GM15510 (cell line): ENCODE measurements around the gene GATB.

Experiments used
- POLR2A ChIP-seq: IDR thresholded peaks from 3 replicates; pipeline ENCODE4 v1.6.1; 2011; ENCODE audit warnings: borderline replicate concordance; ENCODE audit not compliant: insufficient read length; ENCODE audit errors: extremely low read depth

Gene GATB

DNA sequence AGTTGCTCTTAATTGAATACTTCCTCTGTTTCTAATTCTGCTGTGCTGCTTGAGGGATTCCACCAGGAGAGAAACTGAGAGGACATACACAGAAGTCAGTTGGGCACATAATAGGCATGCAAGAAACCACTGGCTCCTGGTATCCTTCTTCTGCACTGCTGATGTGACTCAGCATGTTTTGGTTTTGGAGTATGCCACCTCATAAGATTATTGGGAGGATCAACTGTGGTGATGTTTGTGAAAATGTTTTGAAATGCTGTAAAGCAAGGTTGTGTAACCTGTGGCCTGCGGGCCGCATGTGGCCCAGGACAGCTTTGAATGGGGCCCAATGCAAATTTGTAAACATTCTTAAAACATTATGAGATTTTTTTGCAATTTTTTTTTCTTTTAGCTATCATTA, 119.6 kb downstream of the GATB start:
- no peak for TF ChIP-seq POLR2A

DNA sequence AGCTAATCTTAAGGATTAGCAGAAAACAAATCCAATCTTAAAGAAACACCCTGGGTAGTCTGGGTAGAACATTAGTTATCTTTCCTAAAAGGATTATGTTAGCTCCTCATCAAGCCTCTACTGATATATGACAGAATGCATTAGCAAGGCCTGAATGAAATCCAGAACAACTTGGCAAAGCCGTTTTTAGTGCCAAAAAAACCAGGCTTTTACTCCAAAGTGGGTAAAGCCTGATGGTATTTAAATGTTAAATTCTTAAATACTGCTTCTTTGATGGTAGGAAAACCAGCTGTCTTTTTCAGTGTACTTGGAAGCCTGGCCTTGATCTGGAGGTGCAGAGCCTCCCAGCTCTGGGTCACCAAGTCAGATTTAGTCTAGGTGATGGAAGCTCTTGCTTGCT, 120.4 kb downstream of the GATB start:
- no peak for TF ChIP-seq POLR2A

DNA sequence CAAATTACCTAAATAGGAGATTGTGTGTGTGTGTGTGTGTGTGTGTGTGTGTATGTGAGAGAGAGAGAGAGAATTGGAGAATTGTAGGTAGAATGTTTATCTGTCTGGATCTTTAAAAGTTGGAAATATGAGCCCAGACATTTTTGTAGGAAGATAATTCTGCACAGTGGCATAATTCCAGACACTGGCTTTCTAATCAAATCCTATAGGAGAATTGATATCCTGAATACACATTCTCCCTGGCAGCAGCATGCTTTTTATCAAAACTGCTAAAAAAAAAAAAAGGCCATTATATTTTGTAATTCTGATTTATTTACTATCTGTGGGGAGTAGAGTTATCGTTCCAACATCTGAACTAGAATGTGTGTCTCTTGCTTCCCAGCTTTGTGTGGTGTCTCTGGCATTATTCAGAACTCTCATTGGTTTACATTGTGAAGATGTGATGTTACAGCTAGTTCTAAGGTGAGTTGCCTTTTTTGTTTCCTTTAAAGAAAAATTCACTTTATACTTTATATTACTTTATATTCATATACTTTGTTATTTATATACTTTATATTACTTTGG, 122.4 kb downstream of the GATB start:
- no peak for TF ChIP-seq POLR2A

DNA sequence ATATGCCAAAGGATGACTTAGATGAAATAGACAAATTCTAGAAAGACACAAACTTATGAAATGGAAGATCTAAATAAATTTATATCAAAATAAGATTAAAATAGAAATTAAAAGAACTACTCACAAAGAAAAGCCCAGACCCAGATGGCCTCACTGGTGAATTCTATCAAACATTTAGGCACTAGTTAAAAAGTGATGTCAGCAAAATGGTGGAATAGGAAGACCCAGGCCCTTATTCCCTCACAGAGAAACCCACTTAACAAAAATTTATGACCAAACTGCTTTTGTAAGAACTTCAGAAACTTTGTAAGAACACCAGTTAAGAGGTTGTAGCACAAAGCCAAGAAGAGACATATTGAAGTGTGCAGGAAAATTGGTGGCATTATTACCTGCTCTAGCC, 129.5 kb downstream of the GATB start:
- TF ChIP-seq POLR2A, result no peak

DNA sequence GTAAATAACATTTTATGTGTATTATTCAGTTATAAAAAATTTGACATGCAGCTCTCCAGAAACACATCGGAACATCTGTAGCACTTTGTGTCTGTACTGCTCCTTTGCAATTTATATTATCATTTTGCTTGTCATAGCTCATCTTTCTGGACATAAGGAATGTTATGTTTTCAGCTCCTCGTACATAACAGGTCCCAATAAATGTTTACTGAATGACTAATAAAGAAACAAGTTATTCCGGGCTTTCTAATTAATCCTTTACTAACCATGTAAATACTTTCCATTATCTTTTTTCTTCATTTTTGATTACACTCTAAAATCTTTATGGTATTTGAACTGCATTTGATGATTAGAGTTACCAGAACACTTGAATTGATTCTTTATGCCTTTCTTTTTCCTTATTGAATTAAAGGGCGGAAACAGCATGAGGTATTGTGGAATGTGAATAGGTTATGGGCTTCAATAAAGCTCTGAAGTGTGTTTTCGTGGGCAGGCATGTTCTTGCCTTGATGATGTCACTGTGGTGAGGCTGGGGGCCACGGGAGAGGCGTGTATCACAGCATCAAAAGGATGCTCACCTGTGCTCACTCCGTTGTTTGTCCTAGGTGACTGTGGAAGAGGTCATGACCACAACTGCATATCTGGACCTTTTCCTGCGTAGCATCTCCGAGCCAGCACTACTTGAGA, 131.6 kb downstream of the GATB start:
- no peak for TF ChIP-seq POLR2A

DNA sequence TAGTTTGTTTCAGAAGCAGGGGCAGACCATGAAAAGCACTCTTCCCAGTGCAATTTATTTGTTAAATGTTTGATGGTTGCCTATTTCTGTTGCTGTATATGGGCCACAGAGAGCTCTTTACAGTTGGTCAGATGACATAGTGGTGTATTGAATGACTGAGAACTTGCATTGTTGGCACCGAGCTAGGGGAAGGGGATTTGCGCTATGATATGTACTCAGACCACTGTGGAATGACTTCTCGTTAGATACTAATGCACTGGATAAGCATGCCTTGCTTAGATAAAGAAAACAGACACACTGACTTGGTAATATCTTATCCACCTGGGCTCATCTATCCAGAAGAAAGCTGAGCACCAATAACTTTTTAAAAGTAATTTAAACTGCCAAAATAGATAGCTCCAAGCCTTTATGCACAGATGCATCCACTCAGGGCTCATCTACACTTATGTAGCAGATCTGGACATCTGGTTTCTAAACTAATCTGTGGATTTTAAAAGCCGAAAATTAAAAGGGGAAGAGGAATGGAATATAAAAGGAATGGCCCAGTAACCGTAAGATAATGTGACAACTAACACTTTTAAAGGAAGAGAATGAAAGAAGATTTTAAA, 132.7 kb downstream of the GATB start:
- no peak for TF ChIP-seq POLR2A

DNA sequence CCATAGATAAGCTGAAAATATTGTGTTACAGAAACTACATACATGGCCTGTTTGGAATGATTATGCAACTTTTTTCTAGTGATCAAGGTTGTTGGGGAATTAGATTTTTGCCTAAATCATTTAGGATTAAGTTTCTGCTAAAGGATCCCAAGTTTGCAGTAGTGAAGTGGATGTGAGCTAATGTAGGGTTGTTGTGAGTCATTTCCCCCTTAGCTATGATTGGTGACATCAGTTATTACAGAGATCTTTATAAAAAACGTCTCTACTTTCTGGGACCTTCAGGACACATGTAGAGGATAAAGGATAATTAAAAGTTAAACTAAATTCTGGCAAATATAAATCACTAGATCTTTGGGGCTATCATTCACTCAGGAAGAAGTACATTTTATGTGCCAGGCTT, 133.3 kb downstream of the GATB start:
- TF ChIP-seq POLR2A, result no peak

DNA sequence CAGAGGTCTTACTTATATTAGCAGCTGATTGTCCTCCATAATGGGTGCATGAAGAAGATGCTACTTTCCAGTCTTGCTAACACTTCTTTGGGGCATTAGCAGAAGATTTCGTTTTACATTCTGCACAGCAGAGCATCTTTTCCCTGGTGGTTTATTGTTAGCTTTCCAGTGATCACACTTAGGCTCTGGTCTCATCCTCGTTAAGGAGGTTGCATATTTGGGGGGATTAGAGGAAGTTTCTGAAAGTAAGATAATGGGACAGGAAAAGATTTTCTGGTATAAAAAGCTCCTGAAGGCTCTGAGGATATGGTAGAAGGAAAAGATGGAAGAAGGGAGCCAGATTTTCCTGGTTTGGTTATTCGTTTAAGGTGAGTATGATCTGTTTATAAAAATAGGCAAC, 134.1 kb downstream of the GATB start:
- TF ChIP-seq POLR2A, result no peak

DNA sequence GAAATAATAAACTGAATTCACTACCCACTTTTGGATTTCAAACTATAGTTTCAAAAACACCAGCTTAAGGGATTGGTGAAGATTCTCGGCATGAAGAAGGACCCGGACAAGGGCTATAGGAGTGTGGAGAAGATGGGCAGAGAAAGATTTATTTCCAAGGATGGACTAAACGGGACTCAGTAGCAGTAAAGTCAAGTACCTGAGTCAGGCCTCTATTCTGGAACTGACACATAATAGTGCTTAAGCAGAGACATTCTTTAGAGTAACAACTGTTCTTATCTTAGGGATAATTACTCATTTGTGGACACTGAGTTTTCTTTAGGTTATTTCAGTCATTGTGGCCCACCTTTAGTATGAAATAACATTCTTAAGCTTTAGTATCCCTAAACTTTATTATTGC, 134.6 kb downstream of the GATB start:
- TF ChIP-seq POLR2A, result no peak

DNA sequence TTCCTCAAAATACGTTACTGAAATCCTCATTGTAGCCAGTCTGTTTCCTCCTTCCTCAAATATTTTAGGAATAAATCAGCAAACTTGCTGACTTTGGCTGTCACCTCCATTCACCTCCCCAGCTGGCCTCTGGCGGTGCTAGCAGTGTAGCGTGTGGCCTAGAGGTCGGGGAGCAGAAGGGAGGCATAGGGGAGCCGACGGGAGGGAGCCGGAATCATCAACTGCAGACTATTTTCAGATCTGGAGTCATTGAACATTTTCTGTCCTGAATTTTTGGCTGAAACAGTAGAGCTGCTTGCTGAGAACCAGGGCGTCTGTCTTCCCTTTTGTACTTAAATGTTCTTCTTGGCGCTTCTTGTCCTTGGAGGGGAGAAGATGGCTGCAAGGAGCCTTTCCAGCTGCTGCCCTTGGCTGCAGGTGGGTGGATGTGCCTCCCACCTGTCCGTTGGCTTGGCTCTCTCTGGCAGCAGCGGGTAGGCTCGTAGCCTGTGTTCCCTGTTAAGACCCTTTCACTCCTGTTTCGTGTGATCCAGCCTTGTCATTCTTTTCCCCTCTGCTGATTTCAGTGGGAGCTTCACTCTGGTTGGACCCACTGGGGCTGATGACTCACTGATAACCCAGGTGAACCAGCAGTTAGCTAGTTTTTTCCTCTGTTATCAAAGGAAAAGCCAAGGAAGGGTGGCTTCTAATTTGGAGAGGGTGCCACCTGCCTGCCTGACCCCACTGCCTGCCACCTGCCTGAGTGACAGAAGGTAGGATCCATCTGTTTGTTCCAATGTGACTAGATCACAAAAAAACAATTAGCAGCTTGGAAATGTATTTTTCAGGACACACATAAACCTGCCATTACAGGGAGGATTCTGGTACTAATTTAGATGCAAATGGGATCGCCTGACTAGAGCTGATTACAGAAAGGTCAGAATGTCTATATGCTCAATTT, 135.9 kb downstream of the GATB start:
- TF ChIP-seq POLR2A, result no peak
